WTC11 (cell line): ENCODE data around the gene C1QTNF1. TPM values are rescaled to one million over a fixed set of nuclear protein-coding genes. Genes with fewer than 3 reads are reported as not detected.

ENCODE experiments used
- ATAC-seq: fragments of 200-7000 bp; cut with Tn5 transposase; 2 replicates; pipeline ENCODE4 v1.10.0; 2021; ENCODE audit warnings: mild to moderate bottlenecking, moderate library complexity
- CTCF ChIA-PET: fragments of 300-600 bp; sonication (Branson Sonifier 250); formaldehyde crosslinking; loops from one replicate; lab custom pipeline; 2021; ENCODE audit warnings: antibody characterized with exemption; lab: Charles Lee
- POLR2A ChIA-PET: fragments of 350-600 bp; sonication (Branson Sonifier 250); formaldehyde crosslinking; loops from one replicate; lab custom pipeline; 2021; ENCODE audit warnings: antibody characterized with exemption; lab: Charles Lee
- DNase-seq: peaks from one replicate; pipeline ENCODE4 v3.0.0; 2021; ENCODE audit warnings: low spot score
- H3K27ac Mint-ChIP-seq: 2 replicates; pipeline ENCODE4 v1.8.0; 2021; ENCODE audit warnings: mixed read lengths
- H3K27me3 Mint-ChIP-seq: 2 replicates; pipeline ENCODE4 v1.8.0; 2021; ENCODE audit warnings: low read depth, mild to moderate bottlenecking, moderate library complexity, mixed read lengths
- H3K36me3 Mint-ChIP-seq: 2 replicates; pipeline ENCODE4 v1.8.0; 2021; ENCODE audit warnings: mixed read lengths
- H3K4me1 Mint-ChIP-seq: 2 replicates; pipeline ENCODE4 v1.8.0; 2022; ENCODE audit warnings: mixed read lengths
- H3K4me3 Mint-ChIP-seq: 2 replicates; pipeline ENCODE4 v1.8.0; 2021; ENCODE audit warnings: mild to moderate bottlenecking, moderate library complexity, mixed read lengths
- H3K9me3 Mint-ChIP-seq: 2 replicates; pipeline ENCODE4 v1.8.0; 2021; ENCODE audit warnings: mixed read lengths
- ELF4 ChIP-seq: sonication (generic); formaldehyde crosslinking; IDR thresholded peaks from 2 replicates; pipeline ENCODE4 v1.8.1; 2022; ENCODE audit warnings: low read depth, mild to moderate bottlenecking, moderate library complexity, missing genetic modification reagents
- FOXJ3 ChIP-seq: sonication (generic); formaldehyde crosslinking; IDR thresholded peaks from 2 replicates; pipeline ENCODE4 v1.9.0; 2021; ENCODE audit warnings: missing genetic modification reagents, mild to moderate bottlenecking, borderline replicate concordance
- HMGA2 ChIP-seq: fragments of 250-450 bp; sonication (Bioruptor Pico); IDR thresholded peaks from 2 replicates; pipeline ENCODE4 v1.4.0; 2021; ENCODE audit warnings: mild to moderate bottlenecking, moderate library complexity
- MXD4 ChIP-seq: fragments of 250-450 bp; sonication (Bioruptor Pico); IDR thresholded peaks from 2 replicates; pipeline ENCODE4 v1.8.0; 2021; ENCODE audit warnings: mild to moderate bottlenecking, moderate library complexity, borderline replicate concordance
- NR1H2 ChIP-seq: sonication (generic); formaldehyde crosslinking; IDR thresholded peaks from 2 replicates; pipeline ENCODE4 v1.9.0; 2021; ENCODE audit warnings: mild to moderate bottlenecking, moderate library complexity, missing genetic modification reagents
- RELA ChIP-seq: sonication (generic); formaldehyde crosslinking; IDR thresholded peaks from 2 replicates; pipeline ENCODE4 v1.8.1; 2022; ENCODE audit warnings: missing genetic modification reagents, mild to moderate bottlenecking, borderline replicate concordance
- RORB ChIP-seq: fragments of 250-450 bp; sonication (Bioruptor Pico); IDR thresholded peaks from 2 replicates; pipeline ENCODE4 v1.9.0; 2021; ENCODE audit warnings: mild to moderate bottlenecking
- SP1 ChIP-seq: sonication (generic); formaldehyde crosslinking; conservative IDR thresholded peaks from 2 replicates; pipeline ENCODE4 v1.8.1; 2022; ENCODE audit warnings: missing genetic modification reagents
- TCF7 ChIP-seq: sonication (generic); formaldehyde crosslinking; IDR thresholded peaks from 2 replicates; pipeline ENCODE4 v1.8.0; 2022; ENCODE audit warnings: mild to moderate bottlenecking, low read depth, missing genetic modification reagents, moderate library complexity
- ZBTB21 ChIP-seq: sonication (generic); formaldehyde crosslinking; IDR thresholded peaks from 2 replicates; pipeline ENCODE4 v1.8.1; 2023; ENCODE audit warnings: mild to moderate bottlenecking, missing genetic modification reagents, borderline replicate concordance
- ZNF138 ChIP-seq: sonication (generic); formaldehyde crosslinking; conservative IDR thresholded peaks from 2 replicates; pipeline ENCODE4 v1.8.1; 2022; ENCODE audit warnings: mild to moderate bottlenecking, moderate library complexity, missing genetic modification reagents
- ZNF219 ChIP-seq: sonication (generic); formaldehyde crosslinking; IDR thresholded peaks from 2 replicates; pipeline ENCODE4 v1.8.0; 2023; ENCODE audit warnings: missing genetic modification reagents, mild to moderate bottlenecking, borderline replicate concordance
- ZNF263 ChIP-seq: sonication (generic); formaldehyde crosslinking; IDR thresholded peaks from 2 replicates; pipeline ENCODE4 v1.8.1; 2022; ENCODE audit warnings: low read depth, mild to moderate bottlenecking, moderate library complexity, missing genetic modification reagents
- ZNF416 ChIP-seq: fragments of 250-450 bp; sonication (Bioruptor Pico); IDR thresholded peaks from 2 replicates; pipeline ENCODE4 v1.9.0; 2021; ENCODE audit warnings: mild to moderate bottlenecking, inconsistent platforms
- ZNF423 ChIP-seq: fragments of 250-450 bp; sonication (Bioruptor Pico); IDR thresholded peaks from 2 replicates; pipeline ENCODE4 v2.1.2; 2022; ENCODE audit warnings: mild to moderate bottlenecking, moderate library complexity
- total RNA-seq: library from RNA; stranded (reverse); gene quantifications from 3 replicates; pipeline ENCODE4 v1.2.3, GENCODE V29; 2021
- TF ChIP-seq, protein P1 (sequence below): sonication (generic); formaldehyde crosslinking; IDR thresholded peaks from 2 replicates; pipeline ENCODE4 v1.8.1; 2023; ENCODE audit warnings: mild to moderate bottlenecking, missing genetic modification reagents
- TF ChIP-seq, protein P2 (sequence below): sonication (generic); formaldehyde crosslinking; IDR thresholded peaks from 2 replicates; pipeline ENCODE4 v1.8.0; 2023; ENCODE audit warnings: mild to moderate bottlenecking, missing genetic modification reagents
- TF ChIP-seq, protein P3 (sequence below): sonication (generic); formaldehyde crosslinking; IDR thresholded peaks from 2 replicates; pipeline ENCODE4 v1.8.0; 2023; ENCODE audit warnings: missing genetic modification reagents
- TF ChIP-seq, protein P4 (sequence below): sonication (generic); formaldehyde crosslinking; IDR thresholded peaks from 2 replicates; pipeline ENCODE4 v1.8.0; 2022; ENCODE audit warnings: mild to moderate bottlenecking, missing genetic modification reagents
- TF ChIP-seq, protein P5 (sequence below): sonication (generic); formaldehyde crosslinking; conservative IDR thresholded peaks from 2 replicates; pipeline ENCODE4 v1.8.1; 2022; ENCODE audit warnings: mild to moderate bottlenecking, missing genetic modification reagents
- TF ChIP-seq, protein P6 (sequence below): fragments of 250-450 bp; sonication (Bioruptor Pico); IDR thresholded peaks from 2 replicates; pipeline ENCODE4 v1.8.0; 2021; ENCODE audit warnings: mild to moderate bottlenecking
- TF ChIP-seq, protein P7 (sequence below): sonication (generic); formaldehyde crosslinking; IDR thresholded peaks from 2 replicates; pipeline ENCODE4 v1.8.0; 2023; ENCODE audit warnings: missing genetic modification reagents, mild to moderate bottlenecking, borderline replicate concordance

Gene C1QTNF1
- total RNA-seq, 1 experiment from 2014 or later: 1.7 TPM

DNA sequence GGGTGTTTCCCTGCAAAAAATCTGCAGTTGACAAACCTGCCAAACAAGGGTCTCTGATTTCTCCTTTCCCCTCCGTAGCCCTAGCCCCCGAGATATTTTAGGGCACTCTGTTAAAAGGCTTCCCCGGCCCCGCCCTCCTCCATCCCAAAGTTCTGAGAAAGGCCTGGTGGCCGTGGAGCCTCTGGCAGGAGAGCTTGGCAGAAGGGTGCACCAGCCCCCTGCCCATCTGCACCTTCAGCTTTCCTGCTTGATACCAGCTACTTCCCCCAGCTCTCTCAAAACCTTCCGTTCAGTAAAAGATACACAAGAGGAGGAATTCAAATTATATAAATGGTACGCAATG is 13.7 kb upstream of the C1QTNF1 start:
- no peak overlapping the region for H3K27ac Mint-ChIP-seq
- ATAC-seq (no peak), DNase-seq (no peak)
- peaks cover 35% of the 10 kb centered on the region for H3K9me3 Mint-ChIP-seq
- peaks cover 80% of the 10 kb centered on the region for H3K27me3 Mint-ChIP-seq
- ChIA-PET POLR2A (no interaction called here), CTCF (interaction anchor here (0.6 to 1.5 kb wide), 5 partner anchors 32 to 378 kb away, joined by 3 to 9 read pairs (median 3); partner anchors contain the start of gene ENGASE)
- H3K4me1 Mint-ChIP-seq: peaks cover 22% of the 10 kb centered on the region
- H3K4me3 Mint-ChIP-seq: peak overlapping the region; percentile 69
- peaks cover 18% of the 10 kb centered on the region for H3K36me3 Mint-ChIP-seq
- TF ChIP-seq, protein P1, sequence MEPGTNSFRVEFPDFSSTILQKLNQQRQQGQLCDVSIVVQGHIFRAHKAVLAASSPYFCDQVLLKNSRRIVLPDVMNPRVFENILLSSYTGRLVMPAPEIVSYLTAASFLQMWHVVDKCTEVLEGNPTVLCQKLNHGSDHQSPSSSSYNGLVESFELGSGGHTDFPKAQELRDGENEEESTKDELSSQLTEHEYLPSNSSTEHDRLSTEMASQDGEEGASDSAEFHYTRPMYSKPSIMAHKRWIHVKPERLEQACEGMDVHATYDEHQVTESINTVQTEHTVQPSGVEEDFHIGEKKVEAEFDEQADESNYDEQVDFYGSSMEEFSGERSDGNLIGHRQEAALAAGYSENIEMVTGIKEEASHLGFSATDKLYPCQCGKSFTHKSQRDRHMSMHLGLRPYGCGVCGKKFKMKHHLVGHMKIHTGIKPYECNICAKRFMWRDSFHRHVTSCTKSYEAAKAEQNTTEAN (CRISPR knock-in tag): no peak
- TF ChIP-seq ZNF263 (CRISPR knock-in tag): no peak
- TF ChIP-seq RORB (CRISPR knock-in tag): no peak
- TF ChIP-seq ELF4 (CRISPR knock-in tag): no peak
- no peak for TF ChIP-seq HMGA2
- no peak for TF ChIP-seq MXD4 (CRISPR knock-in tag)
- TF ChIP-seq TCF7 (CRISPR knock-in tag): no peak
- TF ChIP-seq, protein P2, sequence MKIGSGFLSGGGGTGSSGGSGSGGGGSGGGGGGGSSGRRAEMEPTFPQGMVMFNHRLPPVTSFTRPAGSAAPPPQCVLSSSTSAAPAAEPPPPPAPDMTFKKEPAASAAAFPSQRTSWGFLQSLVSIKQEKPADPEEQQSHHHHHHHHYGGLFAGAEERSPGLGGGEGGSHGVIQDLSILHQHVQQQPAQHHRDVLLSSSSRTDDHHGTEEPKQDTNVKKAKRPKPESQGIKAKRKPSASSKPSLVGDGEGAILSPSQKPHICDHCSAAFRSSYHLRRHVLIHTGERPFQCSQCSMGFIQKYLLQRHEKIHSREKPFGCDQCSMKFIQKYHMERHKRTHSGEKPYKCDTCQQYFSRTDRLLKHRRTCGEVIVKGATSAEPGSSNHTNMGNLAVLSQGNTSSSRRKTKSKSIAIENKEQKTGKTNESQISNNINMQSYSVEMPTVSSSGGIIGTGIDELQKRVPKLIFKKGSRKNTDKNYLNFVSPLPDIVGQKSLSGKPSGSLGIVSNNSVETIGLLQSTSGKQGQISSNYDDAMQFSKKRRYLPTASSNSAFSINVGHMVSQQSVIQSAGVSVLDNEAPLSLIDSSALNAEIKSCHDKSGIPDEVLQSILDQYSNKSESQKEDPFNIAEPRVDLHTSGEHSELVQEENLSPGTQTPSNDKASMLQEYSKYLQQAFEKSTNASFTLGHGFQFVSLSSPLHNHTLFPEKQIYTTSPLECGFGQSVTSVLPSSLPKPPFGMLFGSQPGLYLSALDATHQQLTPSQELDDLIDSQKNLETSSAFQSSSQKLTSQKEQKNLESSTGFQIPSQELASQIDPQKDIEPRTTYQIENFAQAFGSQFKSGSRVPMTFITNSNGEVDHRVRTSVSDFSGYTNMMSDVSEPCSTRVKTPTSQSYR (CRISPR knock-in tag): no peak
- no peak for TF ChIP-seq ZNF219 (CRISPR knock-in tag)
- TF ChIP-seq FOXJ3 (CRISPR knock-in tag): no peak
- TF ChIP-seq, protein P3, sequence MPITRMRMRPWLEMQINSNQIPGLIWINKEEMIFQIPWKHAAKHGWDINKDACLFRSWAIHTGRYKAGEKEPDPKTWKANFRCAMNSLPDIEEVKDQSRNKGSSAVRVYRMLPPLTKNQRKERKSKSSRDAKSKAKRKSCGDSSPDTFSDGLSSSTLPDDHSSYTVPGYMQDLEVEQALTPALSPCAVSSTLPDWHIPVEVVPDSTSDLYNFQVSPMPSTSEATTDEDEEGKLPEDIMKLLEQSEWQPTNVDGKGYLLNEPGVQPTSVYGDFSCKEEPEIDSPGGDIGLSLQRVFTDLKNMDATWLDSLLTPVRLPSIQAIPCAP (CRISPR knock-in tag): no peak
- no peak for TF ChIP-seq SP1 (CRISPR knock-in tag)
- TF ChIP-seq ZNF423: no peak
- TF ChIP-seq ZNF138: no peak
- TF ChIP-seq, protein P4, sequence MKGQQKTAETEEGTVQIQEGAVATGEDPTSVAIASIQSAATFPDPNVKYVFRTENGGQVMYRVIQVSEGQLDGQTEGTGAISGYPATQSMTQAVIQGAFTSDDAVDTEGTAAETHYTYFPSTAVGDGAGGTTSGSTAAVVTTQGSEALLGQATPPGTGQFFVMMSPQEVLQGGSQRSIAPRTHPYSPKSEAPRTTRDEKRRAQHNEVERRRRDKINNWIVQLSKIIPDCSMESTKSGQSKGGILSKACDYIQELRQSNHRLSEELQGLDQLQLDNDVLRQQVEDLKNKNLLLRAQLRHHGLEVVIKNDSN (CRISPR knock-in tag): no peak

DNA sequence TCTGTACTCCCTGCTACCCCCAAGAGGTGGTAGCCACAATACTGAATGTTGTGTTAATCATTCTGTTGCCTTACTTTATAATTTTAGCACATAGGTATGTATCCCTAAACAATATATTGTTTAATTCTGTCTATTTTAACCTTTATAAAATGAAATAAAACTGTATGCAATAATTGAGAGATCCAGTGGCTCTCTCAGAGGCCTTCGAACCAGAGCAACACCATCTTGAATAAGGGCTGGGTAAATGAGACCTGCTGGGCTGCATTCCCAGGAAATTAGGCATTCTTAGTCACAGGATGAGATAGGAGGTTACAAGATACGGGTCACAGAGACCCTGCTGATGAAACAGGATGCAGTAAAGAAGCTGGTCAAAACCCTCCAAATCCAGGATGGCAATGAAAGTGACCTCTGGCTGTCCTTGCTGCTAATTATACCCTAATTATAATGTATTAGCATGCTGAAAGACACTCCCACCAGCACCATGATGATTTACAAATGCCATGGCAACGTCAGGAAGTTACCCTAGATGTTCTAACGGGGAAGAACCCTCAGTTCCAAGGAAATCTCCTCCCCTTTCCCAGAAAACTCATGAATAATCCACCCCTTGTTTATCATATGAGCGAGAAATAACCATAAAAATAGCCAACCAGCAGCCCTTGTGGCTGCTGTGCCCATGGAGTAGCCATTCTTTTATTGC is 12.4 kb upstream of the C1QTNF1 start:
- H3K4me3 Mint-ChIP-seq: no peak overlapping the region
- ChIA-PET CTCF (no interaction called here), POLR2A (no interaction called here)
- H3K4me1 Mint-ChIP-seq: peaks cover 22% of the 10 kb centered on the region
- DNase-seq (no peak), ATAC-seq (no peak)
- peaks cover 74% of the 10 kb centered on the region for H3K27me3 Mint-ChIP-seq
- peaks cover 23% of the 10 kb centered on the region for H3K36me3 Mint-ChIP-seq
- H3K27ac Mint-ChIP-seq: no peak overlapping the region
- H3K9me3 Mint-ChIP-seq: peaks cover 45% of the 10 kb centered on the region
- TF ChIP-seq, protein P5, sequence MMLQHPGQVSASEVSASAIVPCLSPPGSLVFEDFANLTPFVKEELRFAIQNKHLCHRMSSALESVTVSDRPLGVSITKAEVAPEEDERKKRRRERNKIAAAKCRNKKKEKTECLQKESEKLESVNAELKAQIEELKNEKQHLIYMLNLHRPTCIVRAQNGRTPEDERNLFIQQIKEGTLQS: no peak
- TF ChIP-seq NR1H2 (CRISPR knock-in tag) (no peak), ZBTB21 (CRISPR knock-in tag) (no peak), ZNF219 (CRISPR knock-in tag) (no peak), RELA (no peak), TCF7 (CRISPR knock-in tag) (no peak), ZNF416 (CRISPR knock-in tag) (no peak)
- TF ChIP-seq, protein P6, sequence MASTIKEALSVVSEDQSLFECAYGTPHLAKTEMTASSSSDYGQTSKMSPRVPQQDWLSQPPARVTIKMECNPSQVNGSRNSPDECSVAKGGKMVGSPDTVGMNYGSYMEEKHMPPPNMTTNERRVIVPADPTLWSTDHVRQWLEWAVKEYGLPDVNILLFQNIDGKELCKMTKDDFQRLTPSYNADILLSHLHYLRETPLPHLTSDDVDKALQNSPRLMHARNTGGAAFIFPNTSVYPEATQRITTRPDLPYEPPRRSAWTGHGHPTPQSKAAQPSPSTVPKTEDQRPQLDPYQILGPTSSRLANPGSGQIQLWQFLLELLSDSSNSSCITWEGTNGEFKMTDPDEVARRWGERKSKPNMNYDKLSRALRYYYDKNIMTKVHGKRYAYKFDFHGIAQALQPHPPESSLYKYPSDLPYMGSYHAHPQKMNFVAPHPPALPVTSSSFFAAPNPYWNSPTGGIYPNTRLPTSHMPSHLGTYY: no peak
- TF ChIP-seq, protein P7, sequence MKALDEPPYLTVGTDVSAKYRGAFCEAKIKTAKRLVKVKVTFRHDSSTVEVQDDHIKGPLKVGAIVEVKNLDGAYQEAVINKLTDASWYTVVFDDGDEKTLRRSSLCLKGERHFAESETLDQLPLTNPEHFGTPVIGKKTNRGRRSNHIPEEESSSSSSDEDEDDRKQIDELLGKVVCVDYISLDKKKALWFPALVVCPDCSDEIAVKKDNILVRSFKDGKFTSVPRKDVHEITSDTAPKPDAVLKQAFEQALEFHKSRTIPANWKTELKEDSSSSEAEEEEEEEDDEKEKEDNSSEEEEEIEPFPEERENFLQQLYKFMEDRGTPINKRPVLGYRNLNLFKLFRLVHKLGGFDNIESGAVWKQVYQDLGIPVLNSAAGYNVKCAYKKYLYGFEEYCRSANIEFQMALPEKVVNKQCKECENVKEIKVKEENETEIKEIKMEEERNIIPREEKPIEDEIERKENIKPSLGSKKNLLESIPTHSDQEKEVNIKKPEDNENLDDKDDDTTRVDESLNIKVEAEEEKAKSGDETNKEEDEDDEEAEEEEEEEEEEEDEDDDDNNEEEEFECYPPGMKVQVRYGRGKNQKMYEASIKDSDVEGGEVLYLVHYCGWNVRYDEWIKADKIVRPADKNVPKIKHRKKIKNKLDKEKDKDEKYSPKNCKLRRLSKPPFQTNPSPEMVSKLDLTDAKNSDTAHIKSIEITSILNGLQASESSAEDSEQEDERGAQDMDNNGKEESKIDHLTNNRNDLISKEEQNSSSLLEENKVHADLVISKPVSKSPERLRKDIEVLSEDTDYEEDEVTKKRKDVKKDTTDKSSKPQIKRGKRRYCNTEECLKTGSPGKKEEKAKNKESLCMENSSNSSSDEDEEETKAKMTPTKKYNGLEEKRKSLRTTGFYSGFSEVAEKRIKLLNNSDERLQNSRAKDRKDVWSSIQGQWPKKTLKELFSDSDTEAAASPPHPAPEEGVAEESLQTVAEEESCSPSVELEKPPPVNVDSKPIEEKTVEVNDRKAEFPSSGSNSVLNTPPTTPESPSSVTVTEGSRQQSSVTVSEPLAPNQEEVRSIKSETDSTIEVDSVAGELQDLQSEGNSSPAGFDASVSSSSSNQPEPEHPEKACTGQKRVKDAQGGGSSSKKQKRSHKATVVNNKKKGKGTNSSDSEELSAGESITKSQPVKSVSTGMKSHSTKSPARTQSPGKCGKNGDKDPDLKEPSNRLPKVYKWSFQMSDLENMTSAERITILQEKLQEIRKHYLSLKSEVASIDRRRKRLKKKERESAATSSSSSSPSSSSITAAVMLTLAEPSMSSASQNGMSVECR (CRISPR knock-in tag): no peak
